Suprapubic skin (tissue), 4 donors: ENCODE results near the gene GRSF1.
"Not testable (repeated sequence)": the region's sequence is repeated elsewhere in the genome, so short reads cannot be mapped to it uniquely, and the experiment has no call there.

Experiments used
- EP300 ChIP-seq: sonication (generic); formaldehyde crosslinking; IDR thresholded peaks from one replicate; pipeline ENCODE4 v1.6.1; 2017; ENCODE audit warnings: antibody characterized with exemption
- POLR2A ChIP-seq, 2 donors: fragments of 450-650 bp; IDR thresholded peaks; one replicate each; pipeline ENCODE4 v1.6.1; 2017; ENCODE audit warnings: antibody characterized with exemption in 2 of 2, mild to moderate bottlenecking in 2 of 2, moderate library complexity in 2 of 2
- POLR2AphosphoS5 ChIP-seq, 3 donors: sonication (generic); formaldehyde crosslinking; IDR thresholded peaks; one replicate each; pipeline ENCODE4 v1.6.1; 2017; ENCODE audit warnings: antibody characterized with exemption in 3 of 3
- TF ChIP-seq, protein P1 (sequence below), 2 donors: fragments of 200-600 bp in 1 of 2; fragments of 450-650 bp in 1 of 2; sonication (generic) in 1 of 2; IDR thresholded peaks; one replicate each; pipeline ENCODE4 v1.5.1; 2016 to 2019; ENCODE audit warnings: antibody characterized with exemption in 2 of 2, mild to moderate bottlenecking in 1 of 2, moderate library complexity in 1 of 2

- TF ChIP-seq POLR2A (IDR thresholded peaks at IDR 0.05); EP300: not testable (repeated sequence)
- TF ChIP-seq, protein P1, sequence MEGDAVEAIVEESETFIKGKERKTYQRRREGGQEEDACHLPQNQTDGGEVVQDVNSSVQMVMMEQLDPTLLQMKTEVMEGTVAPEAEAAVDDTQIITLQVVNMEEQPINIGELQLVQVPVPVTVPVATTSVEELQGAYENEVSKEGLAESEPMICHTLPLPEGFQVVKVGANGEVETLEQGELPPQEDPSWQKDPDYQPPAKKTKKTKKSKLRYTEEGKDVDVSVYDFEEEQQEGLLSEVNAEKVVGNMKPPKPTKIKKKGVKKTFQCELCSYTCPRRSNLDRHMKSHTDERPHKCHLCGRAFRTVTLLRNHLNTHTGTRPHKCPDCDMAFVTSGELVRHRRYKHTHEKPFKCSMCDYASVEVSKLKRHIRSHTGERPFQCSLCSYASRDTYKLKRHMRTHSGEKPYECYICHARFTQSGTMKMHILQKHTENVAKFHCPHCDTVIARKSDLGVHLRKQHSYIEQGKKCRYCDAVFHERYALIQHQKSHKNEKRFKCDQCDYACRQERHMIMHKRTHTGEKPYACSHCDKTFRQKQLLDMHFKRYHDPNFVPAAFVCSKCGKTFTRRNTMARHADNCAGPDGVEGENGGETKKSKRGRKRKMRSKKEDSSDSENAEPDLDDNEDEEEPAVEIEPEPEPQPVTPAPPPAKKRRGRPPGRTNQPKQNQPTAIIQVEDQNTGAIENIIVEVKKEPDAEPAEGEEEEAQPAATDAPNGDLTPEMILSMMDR (IDR thresholded peaks at IDR 0.05): not testable (repeated sequence)
- TF ChIP-seq POLR2AphosphoS5 (IDR thresholded peaks at IDR 0.05): peak in 1 of 3 donors; percentile 10
These were observed 447 bp upstream of the GRSF1 start for GRCh38 chr4:70840137-70840536.
